ENCODE data around the gene CACNA1C.

The CACNA1C gene

DNA sequence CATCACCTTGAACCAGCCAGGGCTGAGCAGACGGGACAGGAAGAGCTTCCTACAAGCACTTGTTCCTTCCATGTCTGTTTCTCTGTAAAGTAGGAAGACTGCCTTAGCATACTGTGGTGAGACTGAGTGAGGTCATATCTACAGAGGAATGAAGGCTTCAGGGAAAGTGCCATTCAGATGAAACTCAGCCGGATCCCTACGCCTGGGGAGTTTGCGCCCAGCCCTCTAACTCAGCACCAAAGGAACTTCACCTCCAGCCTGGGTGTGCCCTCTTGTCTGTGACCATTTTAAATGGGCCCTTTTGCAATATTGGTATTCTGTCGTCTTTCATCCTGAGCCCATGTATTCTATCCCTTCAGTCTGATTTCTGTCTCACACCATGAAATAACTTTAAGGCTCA, 566.3 kb downstream of the CACNA1C start:
- CTCF ChIA-PET = no interaction called here
- no peak overlapping the region for H3K4me3 Mint-ChIP-seq
- H3K9me3 Mint-ChIP-seq = no peaks in the 10 kb centered on the region
- no peaks in the 10 kb centered on the region for H3K36me3 Mint-ChIP-seq
- H3K4me1 Mint-ChIP-seq = peaks cover 2% of the 10 kb centered on the region
- H3K27ac Mint-ChIP-seq = no peak overlapping the region
- peaks cover 50% of the 10 kb centered on the region for H3K27me3 Mint-ChIP-seq
- DNase-seq = no peak

DNA sequence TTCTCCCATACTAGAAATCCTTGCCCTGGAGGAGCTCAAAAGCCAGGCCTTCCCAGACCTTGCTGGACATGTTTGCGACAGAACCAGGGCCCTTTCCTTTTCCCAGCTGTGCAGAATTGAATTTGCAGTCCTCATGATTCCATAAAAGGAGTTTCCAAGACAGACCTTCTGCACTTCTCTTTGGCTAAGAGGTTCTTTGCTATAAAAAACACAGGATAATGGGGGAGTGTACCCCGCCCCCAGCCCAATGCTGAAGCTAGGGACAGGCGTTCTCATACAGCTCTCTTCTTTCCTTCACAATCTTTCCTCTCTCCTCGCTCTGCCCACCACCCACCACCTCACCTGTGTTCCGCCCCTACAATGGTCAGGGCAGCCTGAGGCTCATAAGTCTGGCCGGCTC, 569.7 kb downstream of the CACNA1C start:
- CTCF ChIA-PET = no interaction called here

DNA sequence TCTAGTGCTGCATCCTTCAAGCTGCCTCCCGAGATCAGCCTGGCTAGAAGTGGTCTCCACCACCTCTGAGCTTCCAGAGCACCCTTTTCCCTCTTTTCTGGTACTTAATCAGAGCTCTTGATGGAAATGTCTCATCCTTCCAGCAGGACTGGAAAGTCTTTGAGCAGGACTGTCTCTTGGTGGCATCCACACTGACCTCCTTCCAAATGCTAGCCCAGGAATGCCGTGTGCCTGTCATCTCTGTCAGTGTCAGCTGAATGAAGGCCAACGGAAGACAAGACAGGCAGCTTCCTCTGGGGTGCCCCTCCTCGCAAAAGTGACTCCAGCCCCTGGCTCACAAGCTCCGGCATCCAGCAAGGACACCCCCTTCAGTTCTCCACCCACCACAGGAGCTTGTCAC, 570.7 kb downstream of the CACNA1C start:
- peaks cover 48% of the 10 kb centered on the region for H3K27me3 Mint-ChIP-seq
- CTCF ChIA-PET = no interaction called here
- no peak overlapping the region for H3K27ac Mint-ChIP-seq
- H3K36me3 Mint-ChIP-seq = no peaks in the 10 kb centered on the region
- DNase-seq = no peak
- no peak overlapping the region for H3K4me3 Mint-ChIP-seq
- H3K4me1 Mint-ChIP-seq = peaks cover 2% of the 10 kb centered on the region
- H3K9me3 Mint-ChIP-seq = no peaks in the 10 kb centered on the region

More for the DNA sequence above, 569.7 kb downstream of the CACNA1C start:
- no peaks in the 10 kb centered on the region for H3K36me3 Mint-ChIP-seq
- H3K27ac Mint-ChIP-seq = no peak overlapping the region
- no peaks in the 10 kb centered on the region for H3K9me3 Mint-ChIP-seq
- no peak overlapping the region for H3K4me3 Mint-ChIP-seq
- peaks cover 2% of the 10 kb centered on the region for H3K4me1 Mint-ChIP-seq
- DNase-seq = no peak
- peaks cover 45% of the 10 kb centered on the region for H3K27me3 Mint-ChIP-seq

DNA sequence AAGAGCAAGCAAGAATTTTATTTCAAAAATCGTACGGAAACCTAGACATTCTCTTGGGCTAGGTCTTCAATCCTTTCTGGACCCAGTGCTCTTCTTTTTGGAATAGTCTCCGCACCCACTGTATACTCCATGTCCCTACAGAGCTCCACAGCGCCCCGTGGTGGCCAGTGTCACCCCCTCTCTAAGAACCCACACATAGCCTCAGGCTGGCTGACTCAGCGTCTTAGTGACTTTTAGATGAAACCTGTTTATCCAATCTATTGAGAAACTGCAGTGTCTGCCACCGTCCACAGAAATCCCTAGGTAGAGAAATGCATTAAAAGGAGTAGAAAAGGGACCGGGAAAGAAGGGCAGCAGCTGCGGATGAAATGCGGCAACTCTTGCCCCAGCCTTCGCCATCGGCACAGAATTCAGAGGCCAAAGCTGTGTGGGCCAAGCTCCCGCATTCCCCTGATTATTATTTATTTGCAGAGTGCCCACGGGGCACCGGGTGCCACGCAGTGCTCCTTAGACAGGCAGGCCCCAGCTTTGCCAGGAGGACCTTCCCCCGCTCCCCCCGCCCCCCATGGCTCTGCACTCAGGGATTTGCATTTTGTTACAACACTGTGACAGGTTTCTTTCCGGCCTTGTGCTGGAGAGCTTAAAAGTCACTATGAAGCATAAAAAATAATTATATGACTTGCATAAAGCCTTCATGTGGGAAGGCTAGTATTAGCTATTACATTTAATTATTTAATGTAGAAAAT, 571.9 kb downstream of the CACNA1C start:
- H3K9me3 Mint-ChIP-seq = no peaks in the 10 kb centered on the region
- peaks cover 2% of the 10 kb centered on the region for H3K4me1 Mint-ChIP-seq
- no peak overlapping the region for H3K4me3 Mint-ChIP-seq
- peak; percentile 27 for DNase-seq
- no peak overlapping the region for H3K27ac Mint-ChIP-seq
- CTCF ChIA-PET = interaction anchor here (0.8 kb wide), 1 partner anchor 10 kb away, joined by 4 read pairs; no protein-coding TSS in a partner anchor
- H3K27me3 Mint-ChIP-seq = peaks cover 54% of the 10 kb centered on the region
- no peaks in the 10 kb centered on the region for H3K36me3 Mint-ChIP-seq

DNA sequence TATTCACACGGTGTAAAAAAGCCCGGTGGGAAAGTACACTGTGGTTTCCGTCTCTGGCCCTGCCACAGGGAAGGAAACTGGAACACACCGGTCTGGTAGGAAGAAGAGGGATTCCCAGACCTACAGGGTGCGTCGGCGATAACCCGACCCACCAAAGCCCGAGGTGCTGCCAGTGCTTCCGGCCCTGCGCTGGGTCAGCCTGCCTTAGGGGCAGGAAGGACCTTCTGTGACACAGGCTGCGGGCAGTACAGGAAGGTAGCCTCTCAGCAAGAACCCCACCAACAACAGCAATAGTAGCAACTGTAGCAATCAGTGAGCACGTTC, 572.5 kb downstream of the CACNA1C start:
- peaks cover 2% of the 10 kb centered on the region for H3K4me1 Mint-ChIP-seq
- H3K27me3 Mint-ChIP-seq = peaks cover 59% of the 10 kb centered on the region
- CTCF ChIA-PET = interaction anchor here (0.8 kb wide), 1 partner anchor 10 kb away, joined by 4 read pairs; no protein-coding TSS in a partner anchor
- H3K36me3 Mint-ChIP-seq = no peaks in the 10 kb centered on the region
- no peak overlapping the region for H3K27ac Mint-ChIP-seq
- no peak overlapping the region for H3K4me3 Mint-ChIP-seq
- H3K9me3 Mint-ChIP-seq = no peaks in the 10 kb centered on the region
- DNase-seq = no peak

DNA sequence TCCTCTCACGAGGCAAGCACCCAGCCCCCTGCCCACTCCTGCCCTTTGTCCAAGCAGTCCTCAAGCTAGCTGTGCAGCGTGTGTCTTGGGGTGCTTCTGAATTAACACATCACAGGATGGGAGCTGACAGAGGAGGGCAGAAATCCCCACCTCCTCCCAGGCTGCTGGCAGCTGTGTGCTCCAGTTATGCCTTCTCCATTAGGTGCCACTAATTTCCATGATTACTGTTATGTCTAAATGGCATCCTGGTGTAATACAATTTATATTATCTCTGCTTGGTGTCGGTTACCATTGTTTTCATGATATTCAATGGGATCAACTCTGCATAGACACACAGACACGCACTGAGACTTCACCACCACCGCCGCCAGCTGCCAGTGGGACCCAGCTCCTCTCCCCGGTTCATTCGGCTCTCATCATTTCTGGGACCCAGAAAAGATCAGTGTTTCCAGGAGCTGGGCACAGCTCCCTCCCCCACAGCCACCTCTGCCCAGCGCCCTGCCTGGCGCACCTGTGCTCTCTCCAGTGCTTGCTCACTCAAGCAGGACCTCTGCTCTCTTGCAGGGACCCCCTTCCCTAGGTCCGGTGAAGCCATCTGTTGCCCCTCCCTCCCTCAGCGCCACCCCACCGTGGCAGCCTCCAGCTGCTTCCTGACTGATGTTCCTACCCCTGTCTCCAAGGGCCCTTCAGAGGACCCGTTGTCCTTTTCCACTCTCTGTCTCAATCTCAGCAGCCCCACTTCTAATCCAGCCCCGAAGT, 574.5 kb downstream of the CACNA1C start:
- no peak for DNase-seq
- CTCF ChIA-PET = interaction anchor here (1.0 kb wide), 1 partner anchor 44 kb away, joined by 3 read pairs; no protein-coding TSS in a partner anchor
- H3K27me3 Mint-ChIP-seq = peaks cover 65% of the 10 kb centered on the region
- no peaks in the 10 kb centered on the region for H3K9me3 Mint-ChIP-seq
- H3K27ac Mint-ChIP-seq = no peak overlapping the region
- H3K4me3 Mint-ChIP-seq = no peak overlapping the region
- no peaks in the 10 kb centered on the region for H3K4me1 Mint-ChIP-seq
- no peaks in the 10 kb centered on the region for H3K36me3 Mint-ChIP-seq

DNA sequence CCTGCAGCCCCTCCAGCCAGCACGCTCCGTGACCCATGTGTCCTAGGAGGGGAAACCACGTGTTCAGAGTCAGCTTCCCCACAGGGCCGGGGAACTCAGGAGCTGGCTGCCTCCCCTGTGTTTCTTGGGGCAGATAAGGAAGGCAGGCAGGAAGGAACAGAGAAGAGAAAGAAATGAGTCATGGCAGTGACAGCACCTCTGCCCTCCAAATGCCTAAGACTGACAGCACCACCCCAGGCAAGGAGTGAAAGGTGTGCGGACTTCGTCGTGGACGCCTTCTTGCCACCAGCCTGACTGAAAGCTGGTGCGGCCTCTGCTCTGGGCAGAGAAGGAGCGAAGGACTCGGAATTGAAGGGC, 575.0 kb downstream of the CACNA1C start:
- peaks cover 60% of the 10 kb centered on the region for H3K27me3 Mint-ChIP-seq
- no peaks in the 10 kb centered on the region for H3K36me3 Mint-ChIP-seq
- CTCF ChIA-PET = no interaction called here
- H3K4me1 Mint-ChIP-seq = no peaks in the 10 kb centered on the region
- DNase-seq = no peak
- no peak overlapping the region for H3K4me3 Mint-ChIP-seq
- H3K27ac Mint-ChIP-seq = no peak overlapping the region
- H3K9me3 Mint-ChIP-seq = no peaks in the 10 kb centered on the region

DNA sequence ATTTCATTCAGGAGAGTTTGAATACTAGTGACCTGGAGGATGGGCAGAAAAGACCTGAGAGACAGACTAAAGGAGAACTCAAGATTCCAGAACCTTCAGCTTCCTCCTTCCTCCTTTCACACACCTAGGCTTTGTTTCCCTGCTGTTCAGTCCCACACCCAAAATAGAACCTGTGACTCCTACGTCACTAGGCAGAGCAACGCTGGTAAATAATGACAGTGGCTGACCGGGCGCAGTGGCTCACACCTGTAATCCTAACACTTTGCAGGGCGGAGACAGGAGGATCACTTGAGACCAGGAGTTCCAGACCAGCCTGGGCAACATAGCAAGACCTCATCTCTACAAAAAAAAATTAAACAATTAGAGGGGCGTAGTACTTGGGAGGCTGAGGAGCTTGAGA, 575.6 kb downstream of the CACNA1C start:
- CTCF ChIA-PET = no interaction called here
- no peaks in the 10 kb centered on the region for H3K9me3 Mint-ChIP-seq
- no peak overlapping the region for H3K27ac Mint-ChIP-seq
- H3K4me3 Mint-ChIP-seq = no peak overlapping the region
- H3K36me3 Mint-ChIP-seq = no peaks in the 10 kb centered on the region
- H3K27me3 Mint-ChIP-seq = peaks cover 61% of the 10 kb centered on the region
- no peaks in the 10 kb centered on the region for H3K4me1 Mint-ChIP-seq
- DNase-seq = no peak

DNA sequence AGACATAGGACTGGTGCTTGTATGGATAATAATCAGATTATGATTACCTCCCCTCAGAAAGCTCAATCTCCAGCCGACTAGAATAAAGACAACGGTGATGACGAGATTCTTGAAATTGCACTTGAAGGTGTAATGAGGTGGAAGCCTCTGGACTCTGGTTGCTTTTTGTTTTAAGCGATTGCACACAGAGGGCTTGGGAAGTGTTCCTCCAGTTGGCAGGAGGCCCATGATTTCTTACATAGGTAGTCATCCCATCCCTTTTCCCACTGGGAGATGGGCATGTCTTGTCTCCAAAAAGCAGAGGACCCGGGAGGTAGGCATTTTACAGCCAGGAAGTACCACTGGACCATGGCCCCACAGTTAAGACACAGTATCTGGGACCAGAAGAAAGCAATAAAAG, 576.3 kb downstream of the CACNA1C start:
- no peak for DNase-seq
- H3K4me1 Mint-ChIP-seq = no peaks in the 10 kb centered on the region
- CTCF ChIA-PET = no interaction called here
- H3K27me3 Mint-ChIP-seq = peaks cover 57% of the 10 kb centered on the region
- no peaks in the 10 kb centered on the region for H3K9me3 Mint-ChIP-seq
- H3K36me3 Mint-ChIP-seq = no peaks in the 10 kb centered on the region
- no peak overlapping the region for H3K27ac Mint-ChIP-seq
- no peak overlapping the region for H3K4me3 Mint-ChIP-seq

DNA sequence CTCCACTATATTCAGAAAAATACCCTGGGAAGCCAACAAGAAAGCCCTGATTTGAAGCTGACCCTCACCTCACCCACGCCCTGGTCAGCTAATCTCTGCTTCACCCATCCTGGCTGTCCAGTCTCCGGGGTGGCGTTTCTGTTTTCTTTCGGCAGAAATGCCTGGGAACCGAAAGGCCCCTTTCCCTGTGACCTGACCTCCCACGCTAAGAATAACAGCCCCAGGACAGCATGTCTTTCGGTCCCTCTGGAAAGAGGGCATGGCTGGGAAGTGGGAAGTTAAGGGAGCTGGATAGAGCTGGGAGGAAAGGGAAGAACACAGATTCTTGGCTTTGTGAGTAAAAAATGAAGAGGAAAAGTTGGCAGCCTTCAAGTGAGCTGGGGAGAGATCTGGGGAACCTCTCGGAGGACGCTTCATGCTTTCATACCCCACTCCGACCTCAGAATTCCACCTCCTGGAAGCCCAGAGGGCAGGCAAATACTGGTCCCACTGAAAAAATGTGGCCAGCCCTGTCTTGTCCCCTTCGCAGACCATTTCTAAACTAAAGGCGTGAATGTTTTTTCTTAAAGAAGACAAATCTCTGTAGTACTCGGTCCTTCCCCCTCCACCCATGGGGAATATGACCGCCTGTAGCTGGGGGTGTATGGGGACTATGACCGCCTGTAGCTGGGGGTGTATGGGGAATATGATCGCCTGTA, 579.0 kb downstream of the CACNA1C start:
- CTCF ChIA-PET = no interaction called here
- Mint-ChIP-seq H3K27ac (no peak overlapping the region), H3K4me3 (no peak overlapping the region), H3K9me3 (no peaks in the 10 kb centered on the region), H3K4me1 (no peaks in the 10 kb centered on the region), H3K27me3 (peaks cover 54% of the 10 kb centered on the region), H3K36me3 (no peaks in the 10 kb centered on the region)
- no peak for DNase-seq

DNA sequence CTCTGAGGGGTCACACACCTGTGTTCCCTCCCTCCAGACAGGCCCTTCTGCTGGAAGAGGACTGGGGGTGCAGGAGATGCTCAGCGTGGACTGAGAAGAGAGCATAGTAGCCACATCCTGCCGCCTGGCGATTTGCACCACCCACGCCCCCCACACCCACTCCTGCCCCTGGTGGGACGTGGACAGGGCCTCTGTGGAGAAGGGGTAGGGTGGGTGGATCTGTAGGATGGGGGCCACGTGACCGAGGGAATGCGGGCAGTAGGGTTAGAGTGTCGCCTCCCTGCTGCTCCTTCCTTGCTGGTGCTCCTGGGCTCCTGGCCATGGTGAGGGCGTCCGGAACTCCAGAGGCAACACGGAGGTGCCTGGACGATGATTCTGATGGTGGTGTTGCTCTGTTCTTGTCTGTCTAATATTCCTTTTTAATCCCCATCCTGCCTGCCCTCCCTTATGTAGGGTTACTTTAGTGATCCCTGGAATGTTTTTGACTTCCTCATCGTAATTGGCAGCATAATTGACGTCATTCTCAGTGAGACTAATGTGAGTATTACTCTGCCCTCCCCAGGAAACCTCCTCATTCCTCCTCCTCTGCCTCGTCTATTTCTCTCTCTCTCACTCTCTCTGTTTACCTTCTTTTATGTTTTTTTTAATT, 580.5 kb downstream of the CACNA1C start:
- Mint-ChIP-seq H3K27me3 (peaks cover 47% of the 10 kb centered on the region), H3K9me3 (no peaks in the 10 kb centered on the region), H3K36me3 (no peaks in the 10 kb centered on the region), H3K4me1 (no peaks in the 10 kb centered on the region), H3K27ac (no peak overlapping the region), H3K4me3 (no peak overlapping the region)
- CTCF ChIA-PET = no interaction called here
- no peak for DNase-seq

DNA sequence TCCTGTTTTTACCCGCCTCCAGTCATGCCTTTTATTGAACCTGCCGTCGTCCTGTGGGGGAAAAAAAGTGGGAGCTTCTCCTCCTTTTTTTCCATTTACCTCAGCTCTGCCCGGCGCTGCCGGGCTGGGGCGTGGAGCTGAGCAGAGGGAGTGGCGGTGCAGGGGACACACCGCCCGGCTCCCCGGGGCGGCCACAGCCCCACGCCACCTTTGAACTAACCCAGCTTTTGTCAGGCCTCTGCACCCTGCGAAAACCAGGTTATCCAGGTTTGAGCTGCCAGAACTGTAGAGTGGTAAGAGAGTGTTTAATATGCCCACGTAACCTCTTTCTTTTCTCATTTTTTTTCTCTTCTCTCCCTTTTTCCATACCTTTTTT, 581.0 kb downstream of the CACNA1C start:
- Mint-ChIP-seq H3K27me3 (peaks cover 43% of the 10 kb centered on the region), H3K27ac (no peak overlapping the region), H3K4me1 (no peaks in the 10 kb centered on the region), H3K9me3 (no peaks in the 10 kb centered on the region), H3K4me3 (no peak overlapping the region), H3K36me3 (no peaks in the 10 kb centered on the region)
- CTCF ChIA-PET = no interaction called here
- DNase-seq = no peak

DNA sequence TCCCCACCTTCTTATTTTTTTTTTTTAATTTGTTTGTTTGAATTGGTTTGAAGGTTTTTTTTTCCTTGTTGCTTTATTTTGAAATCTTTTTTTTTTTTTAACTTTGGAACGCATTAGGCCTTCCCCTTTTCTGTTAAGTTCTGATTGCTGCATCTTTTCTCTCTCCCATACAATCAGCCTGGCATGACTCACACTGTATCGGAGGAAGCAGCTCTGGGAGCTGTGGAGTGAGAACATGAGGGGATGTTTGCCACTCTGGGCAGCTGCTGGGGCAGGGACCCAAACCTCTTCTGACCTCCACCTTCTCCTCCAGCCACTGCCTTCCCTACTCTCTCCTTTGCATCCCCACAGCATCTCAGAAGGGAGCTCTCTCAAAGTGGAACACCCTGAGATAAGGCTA, 581.7 kb downstream of the CACNA1C start:
- no peak overlapping the region for H3K27ac Mint-ChIP-seq
- CTCF ChIA-PET = no interaction called here
- no peaks in the 10 kb centered on the region for H3K9me3 Mint-ChIP-seq
- H3K4me1 Mint-ChIP-seq = no peaks in the 10 kb centered on the region
- no peak for DNase-seq
- H3K27me3 Mint-ChIP-seq = peaks cover 37% of the 10 kb centered on the region
- no peak overlapping the region for H3K4me3 Mint-ChIP-seq
- H3K36me3 Mint-ChIP-seq = no peaks in the 10 kb centered on the region

DNA sequence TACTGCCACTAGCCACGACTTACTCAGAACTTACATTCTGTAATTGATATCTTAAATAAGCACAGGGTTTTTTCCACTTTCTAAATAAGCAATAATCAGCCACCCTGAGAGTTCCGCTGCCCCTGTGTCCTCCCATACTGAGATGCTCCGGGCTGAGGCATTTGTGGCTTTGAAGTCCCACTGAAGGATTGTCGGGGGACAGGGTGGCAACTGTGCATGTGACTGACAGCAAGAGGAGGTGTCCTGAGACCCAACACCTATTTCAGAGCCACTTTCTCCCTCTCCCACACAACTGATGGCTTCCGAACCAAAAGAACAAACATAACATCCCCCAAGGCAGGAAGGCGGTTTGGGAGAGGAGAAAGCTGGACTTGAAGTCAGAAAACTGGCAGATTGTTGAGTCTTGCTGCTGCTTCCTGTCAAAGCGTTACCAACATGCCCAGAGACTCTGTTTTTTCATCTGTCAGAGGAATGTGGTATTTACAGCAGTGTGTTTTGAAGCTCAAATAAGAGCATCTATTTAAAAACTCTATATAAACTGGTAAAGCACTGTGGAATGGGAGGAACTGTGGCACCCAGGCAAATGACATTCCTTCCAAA, 584.1 kb downstream of the CACNA1C start:
- Mint-ChIP-seq H3K36me3 (no peaks in the 10 kb centered on the region), H3K27ac (no peak overlapping the region), H3K27me3 (peaks cover 36% of the 10 kb centered on the region), H3K4me1 (peaks cover 3% of the 10 kb centered on the region), H3K9me3 (no peaks in the 10 kb centered on the region), H3K4me3 (no peak overlapping the region)
- DNase-seq = no peak
- CTCF ChIA-PET = no interaction called here
